HG03064 (cell line): ENCODE results near the gene GRID1.

Source experiments
- ATAC-seq: cut with Tn5 transposase; IDR thresholded peaks from one replicate; pipeline ENCODE4 v1.9.1; 2021; ENCODE audit warnings: low read depth; ENCODE audit not compliant: unreplicated experiment

GRID1 gene

GRCh38 chr10:85623758-85624157 is 742.8 kb downstream of the GRID1 start:
- ATAC-seq = no peak

- no peak for ATAC-seq
Observed at GRCh38 chr10:85623342-85623741, 743.3 kb downstream of the GRID1 start.

GRCh38 chr10:85622425-85622824 is 744.2 kb downstream of the GRID1 start:
- no peak for ATAC-seq

GRCh38 chr10:85621562-85621961 is 745.0 kb downstream of the GRID1 start:
- no peak for ATAC-seq

GRCh38 chr10:85620807-85621206 is 745.8 kb downstream of the GRID1 start:
- no peak for ATAC-seq

- ATAC-seq = no peak
Observed at GRCh38 chr10:85619832-85620231, 746.8 kb downstream of the GRID1 start.

GRCh38 chr10:85618841-85619240 is 747.8 kb downstream of the GRID1 start:
- ATAC-seq = no peak

- no peak for ATAC-seq
Observed at GRCh38 chr10:85617751-85618546, 748.6 kb downstream of the GRID1 start.

GRCh38 chr10:85615556-85615955 is 751.0 kb downstream of the GRID1 start:
- no peak for ATAC-seq

- no peak for ATAC-seq
Observed at GRCh38 chr10:85614981-85615380, 751.6 kb downstream of the GRID1 start.

GRCh38 chr10:85614566-85614965 is 752.0 kb downstream of the GRID1 start:
- no peak for ATAC-seq

- no peak for ATAC-seq
Observed at GRCh38 chr10:85613391-85613790, 753.2 kb downstream of the GRID1 start.

GRCh38 chr10:85612833-85613232 is 753.8 kb downstream of the GRID1 start:
- ATAC-seq = peak; percentile 29

- ATAC-seq = peak; percentile 90
Observed at GRCh38 chr10:85612378-85612775, 754.2 kb downstream of the GRID1 start.

GRCh38 chr10:85611746-85612377 is 754.7 kb downstream of the GRID1 start:
- no peak for ATAC-seq

GRCh38 chr10:85611093-85611740 is 755.4 kb downstream of the GRID1 start:
- ATAC-seq = no peak

- no peak for ATAC-seq
Observed at GRCh38 chr10:85610381-85611092, 756.1 kb downstream of the GRID1 start.

- no peak for ATAC-seq
Observed at GRCh38 chr10:85609509-85609908, 757.1 kb downstream of the GRID1 start.

- ATAC-seq = no peak
Observed at GRCh38 chr10:85608706-85609105, 757.9 kb downstream of the GRID1 start.

- ATAC-seq = no peak
Observed at GRCh38 chr10:85607043-85607695, 759.4 kb downstream of the GRID1 start.

- ATAC-seq = no peak
Observed at GRCh38 chr10:85606401-85606800, 760.2 kb downstream of the GRID1 start.
